Measurements from ENCODE around the gene HDAC4. TPM values are rescaled to one million over a fixed set of nuclear protein-coding genes. Genes with fewer than 3 reads are reported as not detected.

HDAC4 gene
- total RNA-seq, 1 donor from 2014 or later, result 46.2 TPM

- no peak overlapping the region for H3K27ac Mint-ChIP-seq
- peaks cover 12% of the 10 kb centered on the region for H3K4me1 Mint-ChIP-seq (ENCODE audit: low read depth)
- no peaks in the 10 kb centered on the region for H3K9me3 Mint-ChIP-seq (ENCODE audit: low read depth)
- no peak for DNase-seq (ENCODE audit: low spot score, unreplicated experiment)
- no peak for TF ChIP-seq CTCF (IDR thresholded peaks at IDR 0.05; ENCODE audit: unreplicated experiment)
- H3K36me3 Mint-ChIP-seq (ENCODE audit: insufficient read depth), result peaks cover 2% of the 10 kb centered on the region
- no peaks in the 10 kb centered on the region for H3K27me3 Mint-ChIP-seq
- no peak overlapping the region for H3K4me3 Mint-ChIP-seq (ENCODE audit: low read depth)
These were observed 59.0 kb downstream of the HDAC4 start for GRCh38 chr2:239341840-239342239.

GRCh38 chr2:239341146-239341732 is 59.6 kb downstream of the HDAC4 start:
- no peak for DNase-seq (ENCODE audit: low spot score, unreplicated experiment)
- TF ChIP-seq CTCF (IDR thresholded peaks at IDR 0.05; ENCODE audit: unreplicated experiment), result no peak
- Mint-ChIP-seq H3K4me3 (ENCODE audit: low read depth) (no peak overlapping the region), H3K9me3 (ENCODE audit: low read depth) (no peaks in the 10 kb centered on the region), H3K36me3 (ENCODE audit: insufficient read depth) (peaks cover 2% of the 10 kb centered on the region), H3K4me1 (ENCODE audit: low read depth) (peaks cover 13% of the 10 kb centered on the region), H3K27me3 (no peaks in the 10 kb centered on the region), H3K27ac (no peak overlapping the region)

DNA sequence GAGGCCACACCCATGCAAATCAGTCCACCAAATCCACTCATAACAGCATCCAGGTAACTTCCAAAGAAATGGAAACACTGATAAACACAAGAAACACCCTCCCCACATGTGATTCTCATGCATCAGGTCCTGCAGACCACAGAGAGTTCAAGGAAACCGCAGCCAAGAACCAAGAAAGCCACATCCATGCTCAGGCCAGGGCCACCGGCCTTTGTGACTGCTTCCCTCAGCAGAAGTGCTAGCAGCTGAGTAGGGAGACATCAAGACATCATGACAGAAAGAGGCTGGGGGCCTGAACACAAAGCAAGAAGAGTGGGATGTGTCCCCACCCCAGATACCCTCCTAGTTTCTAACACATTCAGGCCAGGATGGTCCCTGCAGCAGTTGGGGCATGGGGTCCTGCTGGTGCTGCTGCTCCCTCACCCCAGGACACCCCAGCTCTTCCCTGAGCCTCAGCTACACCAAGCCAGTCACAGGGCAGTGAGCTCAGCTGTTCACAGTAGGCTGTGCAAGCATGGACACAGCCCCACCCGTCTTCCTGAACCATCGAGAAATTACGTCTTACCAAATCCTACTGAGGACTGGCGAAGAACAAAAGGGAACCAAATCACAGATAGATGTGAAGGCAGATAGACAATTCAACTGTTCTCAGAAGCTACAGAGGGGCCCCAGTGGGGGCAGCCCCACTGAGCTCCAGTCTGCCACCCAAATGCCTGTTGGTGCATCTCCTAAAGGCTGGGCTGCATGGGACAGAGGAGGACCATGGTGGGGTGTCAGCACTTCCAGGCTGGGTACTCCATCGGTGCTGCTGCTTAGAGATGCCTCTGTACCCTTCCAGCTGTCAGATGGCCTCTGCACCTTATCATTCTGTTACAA is 60.9 kb downstream of the HDAC4 start:
- DNase-seq (ENCODE audit: low spot score, unreplicated experiment), result no peak
- Mint-ChIP-seq H3K27me3 (no peaks in the 10 kb centered on the region), H3K4me3 (ENCODE audit: low read depth) (no peak overlapping the region), H3K4me1 (ENCODE audit: low read depth) (peaks cover 13% of the 10 kb centered on the region), H3K36me3 (ENCODE audit: insufficient read depth) (peaks cover 4% of the 10 kb centered on the region), H3K9me3 (ENCODE audit: low read depth) (no peaks in the 10 kb centered on the region), H3K27ac (no peak overlapping the region)
- TF ChIP-seq CTCF (IDR thresholded peaks at IDR 0.05; ENCODE audit: unreplicated experiment), result no peak

- DNase-seq (ENCODE audit: low spot score, unreplicated experiment), result no peak
- Mint-ChIP-seq H3K36me3 (ENCODE audit: insufficient read depth) (peaks cover 4% of the 10 kb centered on the region), H3K9me3 (ENCODE audit: low read depth) (no peaks in the 10 kb centered on the region), H3K27me3 (no peaks in the 10 kb centered on the region), H3K27ac (no peak overlapping the region), H3K4me3 (ENCODE audit: low read depth) (no peak overlapping the region), H3K4me1 (ENCODE audit: low read depth) (peaks cover 13% of the 10 kb centered on the region)
- TF ChIP-seq CTCF (IDR thresholded peaks at IDR 0.05; ENCODE audit: unreplicated experiment), result no peak
These were observed 61.6 kb downstream of the HDAC4 start for GRCh38 chr2:239339241-239339640.

DNA sequence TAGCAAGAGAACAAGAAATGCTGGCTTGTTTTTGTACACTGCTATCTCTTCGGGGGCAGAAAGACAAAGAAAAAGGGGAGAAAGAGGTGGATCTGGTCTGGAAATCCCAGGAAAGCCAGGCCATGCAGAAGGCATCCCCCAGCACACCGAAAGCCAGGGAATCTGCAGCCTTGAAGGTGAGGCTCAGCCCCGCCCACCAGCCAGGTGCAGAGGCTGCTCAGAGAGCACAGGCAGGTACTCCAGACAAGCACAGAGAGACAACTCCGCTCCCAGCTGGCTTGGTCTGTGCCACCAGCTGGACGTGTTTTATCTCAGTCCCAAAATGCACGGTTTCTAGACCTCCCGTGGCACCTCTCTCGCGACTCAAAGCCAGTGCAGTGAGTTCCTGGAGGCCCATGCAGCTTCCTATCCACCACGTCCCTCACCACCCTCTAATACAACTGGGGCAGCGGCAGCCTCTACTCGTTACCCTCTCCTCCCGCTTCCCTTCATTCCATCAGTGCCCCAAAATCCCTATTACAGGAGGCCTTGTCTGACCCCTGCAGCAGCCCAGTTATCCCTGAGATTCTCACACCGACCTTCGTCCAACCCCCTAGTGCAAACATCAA is 62.8 kb downstream of the HDAC4 start:
- no peak for TF ChIP-seq CTCF (IDR thresholded peaks at IDR 0.05; ENCODE audit: unreplicated experiment)
- Mint-ChIP-seq H3K36me3 (ENCODE audit: insufficient read depth) (peaks cover 2% of the 10 kb centered on the region), H3K4me3 (ENCODE audit: low read depth) (no peak overlapping the region), H3K4me1 (ENCODE audit: low read depth) (peaks cover 13% of the 10 kb centered on the region), H3K27me3 (no peaks in the 10 kb centered on the region), H3K27ac (no peak overlapping the region), H3K9me3 (ENCODE audit: low read depth) (no peaks in the 10 kb centered on the region)
- no peak for DNase-seq (ENCODE audit: low spot score, unreplicated experiment)
